Loucy (cell line): Measurements from ENCODE around the gene SMPDL3A.

ENCODE experiments used
- H2AFZ ChIP-seq: fragments of 200-600 bp; sonication (generic); 2 replicates; pipeline ENCODE4 v1.6.0; 2016; ENCODE audit warnings: antibody characterized with exemption, mild to moderate bottlenecking, low read length, moderate library complexity
- H3F3A ChIP-seq: fragments of 200-600 bp; 2 replicates; pipeline ENCODE4 v1.6.0; 2016; ENCODE audit warnings: antibody characterized with exemption, low read depth, mild to moderate bottlenecking
- H3K27me3 ChIP-seq: fragments of 200-600 bp; sonication (generic); 2 replicates; pipeline ENCODE4 v1.6.1; 2014; ENCODE audit warnings: low read length, mild to moderate bottlenecking; ENCODE audit not compliant: insufficient read depth, poor library complexity, severe bottlenecking
- H3K36me3 ChIP-seq: fragments of 200-600 bp; sonication (generic); 2 replicates; pipeline ENCODE4 v1.6.1; 2016; ENCODE audit warnings: low read length; ENCODE audit not compliant: insufficient read depth
- H3K4me1 ChIP-seq: fragments of 200-600 bp; sonication (generic); 2 replicates; pipeline ENCODE4 v1.5.1; 2014; ENCODE audit warnings: low read length, mild to moderate bottlenecking; ENCODE audit not compliant: insufficient read depth, poor library complexity, severe bottlenecking
- H3K4me2 ChIP-seq: fragments of 200-600 bp; sonication (generic); 2 replicates; pipeline ENCODE4 v1.6.0; 2014; ENCODE audit warnings: antibody characterized with exemption, low read length, low read depth, mild to moderate bottlenecking; ENCODE audit not compliant: poor library complexity, severe bottlenecking
- H3K4me3 ChIP-seq: fragments of 200-600 bp; sonication (generic); 2 replicates; pipeline ENCODE4 v1.5.1; 2014; ENCODE audit warnings: low read length, mild to moderate bottlenecking, mixed read lengths; ENCODE audit not compliant: poor library complexity, severe bottlenecking
- H3K79me2 ChIP-seq: fragments of 200-600 bp; sonication (generic); 2 replicates; pipeline ENCODE4 v1.6.1; 2014; ENCODE audit warnings: low read length; ENCODE audit not compliant: insufficient read depth
- H3K9ac ChIP-seq: fragments of 200-600 bp; sonication (generic); 2 replicates; pipeline ENCODE4 v1.6.0; 2014; ENCODE audit warnings: mild to moderate bottlenecking, low read depth, low read length, moderate library complexity; ENCODE audit not compliant: poor library complexity, severe bottlenecking
- H3K9me2 ChIP-seq: fragments of 200-600 bp; sonication (generic); replicated peaks from 2 replicates; pipeline ENCODE4 v1.6.1; 2016; ENCODE audit warnings: low read depth, low read length, mixed read lengths
- H3K9me3 ChIP-seq: fragments of 200-600 bp; sonication (generic); 2 replicates; pipeline ENCODE4 v1.6.1; 2014; ENCODE audit warnings: mild to moderate bottlenecking, antibody characterized with exemption, low read length, low read depth; ENCODE audit not compliant: insufficient read depth
- H4K20me1 ChIP-seq: fragments of 200-600 bp; sonication (generic); 2 replicates; pipeline ENCODE4 v1.6.0; 2014; ENCODE audit warnings: antibody characterized with exemption, low read length, mild to moderate bottlenecking; ENCODE audit not compliant: insufficient read depth, poor library complexity, severe bottlenecking
- EZH2phosphoT487 ChIP-seq: fragments of 200-600 bp; IDR thresholded peaks from 2 replicates; pipeline ENCODE4 v1.6.1; 2018; ENCODE audit warnings: antibody characterized with exemption, mild to moderate bottlenecking, moderate library complexity, borderline replicate concordance
- TF ChIP-seq, protein P1 (sequence below): fragments of 200-600 bp; sonication (generic); conservative IDR thresholded peaks from 2 replicates; pipeline ENCODE4 v1.5.1; 2014; ENCODE audit warnings: mild to moderate bottlenecking, antibody characterized with exemption, low read length

The SMPDL3A gene

GRCh38 chr6:122799916-122800686, 11.0 kb downstream of the SMPDL3A start:
- TF ChIP-seq, protein P1, sequence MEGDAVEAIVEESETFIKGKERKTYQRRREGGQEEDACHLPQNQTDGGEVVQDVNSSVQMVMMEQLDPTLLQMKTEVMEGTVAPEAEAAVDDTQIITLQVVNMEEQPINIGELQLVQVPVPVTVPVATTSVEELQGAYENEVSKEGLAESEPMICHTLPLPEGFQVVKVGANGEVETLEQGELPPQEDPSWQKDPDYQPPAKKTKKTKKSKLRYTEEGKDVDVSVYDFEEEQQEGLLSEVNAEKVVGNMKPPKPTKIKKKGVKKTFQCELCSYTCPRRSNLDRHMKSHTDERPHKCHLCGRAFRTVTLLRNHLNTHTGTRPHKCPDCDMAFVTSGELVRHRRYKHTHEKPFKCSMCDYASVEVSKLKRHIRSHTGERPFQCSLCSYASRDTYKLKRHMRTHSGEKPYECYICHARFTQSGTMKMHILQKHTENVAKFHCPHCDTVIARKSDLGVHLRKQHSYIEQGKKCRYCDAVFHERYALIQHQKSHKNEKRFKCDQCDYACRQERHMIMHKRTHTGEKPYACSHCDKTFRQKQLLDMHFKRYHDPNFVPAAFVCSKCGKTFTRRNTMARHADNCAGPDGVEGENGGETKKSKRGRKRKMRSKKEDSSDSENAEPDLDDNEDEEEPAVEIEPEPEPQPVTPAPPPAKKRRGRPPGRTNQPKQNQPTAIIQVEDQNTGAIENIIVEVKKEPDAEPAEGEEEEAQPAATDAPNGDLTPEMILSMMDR = no peak
- no peak for TF ChIP-seq EZH2phosphoT487
- Histone ChIP-seq H3K27me3 (no peaks in the 10 kb centered on the region), H3K36me3 (no peaks in the 10 kb centered on the region), H3F3A (no peaks in the 10 kb centered on the region), H3K9me3 (no peaks in the 10 kb centered on the region), H3K4me2 (no peak overlapping the region), H2AFZ (no peak overlapping the region), H3K9me2 (no peaks in the 10 kb centered on the region), H3K4me3 (no peak overlapping the region), H3K79me2 (no peaks in the 10 kb centered on the region), H3K9ac (no peak overlapping the region), H3K4me1 (no peaks in the 10 kb centered on the region), H4K20me1 (no peaks in the 10 kb centered on the region)

GRCh38 chr6:122800906-122801305, 11.8 kb downstream of the SMPDL3A start:
- TF ChIP-seq, protein P1 = no peak
- TF ChIP-seq EZH2phosphoT487 = no peak

DNA sequence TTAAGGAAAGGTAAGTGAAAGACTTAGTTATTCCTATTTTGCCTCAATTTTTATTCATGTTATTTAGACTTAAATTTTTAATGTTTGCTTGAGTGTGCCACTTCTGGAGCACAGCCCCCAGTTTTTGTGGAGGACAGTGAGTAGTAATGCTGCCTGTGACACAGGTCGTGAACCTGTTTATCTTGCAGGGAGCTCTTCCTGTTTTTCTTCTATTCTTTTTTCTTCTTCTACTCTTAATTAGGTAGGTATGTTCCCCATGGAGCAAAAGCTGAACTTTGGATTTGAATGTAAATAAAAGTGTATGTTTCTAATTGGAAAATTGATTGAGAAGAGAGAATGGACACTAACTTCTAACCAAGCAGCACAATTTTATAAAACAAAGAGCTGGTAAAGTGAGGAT, 12.3 kb downstream of the SMPDL3A start:
- TF ChIP-seq EZH2phosphoT487 = no peak
- TF ChIP-seq, protein P1 = no peak
- Histone ChIP-seq H3K9me2 (no peaks in the 10 kb centered on the region), H4K20me1 (no peaks in the 10 kb centered on the region), H2AFZ (no peak overlapping the region), H3F3A (no peaks in the 10 kb centered on the region), H3K27me3 (no peaks in the 10 kb centered on the region), H3K9ac (no peak overlapping the region), H3K4me1 (no peaks in the 10 kb centered on the region), H3K4me3 (no peak overlapping the region), H3K4me2 (no peak overlapping the region), H3K9me3 (no peaks in the 10 kb centered on the region), H3K79me2 (no peaks in the 10 kb centered on the region), H3K36me3 (no peaks in the 10 kb centered on the region)

More at GRCh38 chr6:122800906-122801305, 11.8 kb downstream of the SMPDL3A start:
- Histone ChIP-seq H2AFZ (no peak overlapping the region), H3K36me3 (no peaks in the 10 kb centered on the region), H3K27me3 (no peaks in the 10 kb centered on the region), H3K9ac (no peak overlapping the region), H3K4me1 (no peaks in the 10 kb centered on the region), H3K9me2 (no peaks in the 10 kb centered on the region), H3K4me2 (no peak overlapping the region), H4K20me1 (no peaks in the 10 kb centered on the region), H3K9me3 (no peaks in the 10 kb centered on the region), H3K4me3 (no peak overlapping the region), H3F3A (no peaks in the 10 kb centered on the region), H3K79me2 (no peaks in the 10 kb centered on the region)
